ENCODE measurements around the gene TEKTIP1.

Gene TEKTIP1

GRCh38 chr19:3589439-3589838, 50.5 kb downstream of the TEKTIP1 start:
- Histone ChIP-seq H3F3A (ENCODE audit: insufficient read depth, low read length) (no peaks in the 10 kb centered on the region), H3K36me3 (ENCODE audit: insufficient read depth, low read length) (no peaks in the 10 kb centered on the region), H3K4me1 (ENCODE audit: insufficient read depth, low read length, severe bottlenecking) (no peaks in the 10 kb centered on the region), H3K4me3 (ENCODE audit: low read depth, low read length, poor library complexity, severe bottlenecking) (no peak overlapping the region), H3K27ac (ENCODE audit: low read depth, low read length, poor library complexity, severe bottlenecking) (no peak overlapping the region), H3K9me2 (ENCODE audit: low read depth, low read length) (no peaks in the 10 kb centered on the region), H3K9me3 (ENCODE audit: low read length) (no peaks in the 10 kb centered on the region), H3K27me3 (ENCODE audit: insufficient read depth, low read length) (no peaks in the 10 kb centered on the region; the same call in 1 of the 2 replicates), H3K4me2 (ENCODE audit: low read length) (no peak overlapping the region), H3K79me2 (ENCODE audit: insufficient read depth, low read length) (no peaks in the 10 kb centered on the region), H2AFZ (ENCODE audit: low read length) (no peak overlapping the region), H3K9ac (ENCODE audit: low read length) (no peak overlapping the region), H4K20me1 (ENCODE audit: insufficient read depth, low read length) (no peaks in the 10 kb centered on the region)
- no peak for TF ChIP-seq EZH2 (IDR thresholded peaks at IDR 0.05; ENCODE audit: borderline replicate concordance, low read length)
- no peak for TF ChIP-seq CTCF (IDR thresholded peaks at IDR 0.05; ENCODE audit: low read length)

- Histone ChIP-seq H3F3A (ENCODE audit: insufficient read depth, low read length) (no peaks in the 10 kb centered on the region), H3K4me3 (ENCODE audit: low read depth, low read length, poor library complexity, severe bottlenecking) (no peak overlapping the region), H3K27me3 (ENCODE audit: insufficient read depth, low read length) (no peaks in the 10 kb centered on the region; the same call in 1 of the 2 replicates), H3K4me1 (ENCODE audit: insufficient read depth, low read length, severe bottlenecking) (no peaks in the 10 kb centered on the region), H4K20me1 (ENCODE audit: insufficient read depth, low read length) (no peaks in the 10 kb centered on the region), H3K27ac (ENCODE audit: low read depth, low read length, poor library complexity, severe bottlenecking) (no peak overlapping the region), H2AFZ (ENCODE audit: low read length) (no peak overlapping the region), H3K4me2 (ENCODE audit: low read length) (no peak overlapping the region), H3K9me2 (ENCODE audit: low read depth, low read length) (no peaks in the 10 kb centered on the region), H3K36me3 (ENCODE audit: insufficient read depth, low read length) (no peaks in the 10 kb centered on the region), H3K9me3 (ENCODE audit: low read length) (no peaks in the 10 kb centered on the region), H3K79me2 (ENCODE audit: insufficient read depth, low read length) (no peaks in the 10 kb centered on the region), H3K9ac (ENCODE audit: low read length) (no peak overlapping the region)
- TF ChIP-seq CTCF (IDR thresholded peaks at IDR 0.05; ENCODE audit: low read length) (no peak), EZH2 (IDR thresholded peaks at IDR 0.05; ENCODE audit: borderline replicate concordance, low read length) (no peak)
Observed at GRCh38 chr19:3589949-3590348, 51.0 kb downstream of the TEKTIP1 start.

- no peak overlapping the region for H3K4me3 ChIP-seq (ENCODE audit: low read depth, low read length, poor library complexity, severe bottlenecking)
- H3K4me2 ChIP-seq (ENCODE audit: low read length) = no peak overlapping the region
- no peaks in the 10 kb centered on the region for H3K9me2 ChIP-seq (ENCODE audit: low read depth, low read length)
- H3K27ac ChIP-seq (ENCODE audit: low read depth, low read length, poor library complexity, severe bottlenecking) = no peak overlapping the region
- no peak for TF ChIP-seq CTCF (IDR thresholded peaks at IDR 0.05; ENCODE audit: low read length)
- no peak for TF ChIP-seq EZH2 (IDR thresholded peaks at IDR 0.05; ENCODE audit: borderline replicate concordance, low read length)
- H3K79me2 ChIP-seq (ENCODE audit: insufficient read depth, low read length) = no peaks in the 10 kb centered on the region
- no peaks in the 10 kb centered on the region for H3K9me3 ChIP-seq (ENCODE audit: low read length)
- no peaks in the 10 kb centered on the region for H4K20me1 ChIP-seq (ENCODE audit: insufficient read depth, low read length)
- H2AFZ ChIP-seq (ENCODE audit: low read length) = no peak overlapping the region
- no peaks in the 10 kb centered on the region for H3K4me1 ChIP-seq (ENCODE audit: insufficient read depth, low read length, severe bottlenecking)
- no peaks in the 10 kb centered on the region for H3F3A ChIP-seq (ENCODE audit: insufficient read depth, low read length)
- no peaks in the 10 kb centered on the region for H3K36me3 ChIP-seq (ENCODE audit: insufficient read depth, low read length)
- no peak overlapping the region for H3K9ac ChIP-seq (ENCODE audit: low read length)
- H3K27me3 ChIP-seq (ENCODE audit: insufficient read depth, low read length) = no peaks in the 10 kb centered on the region; the same call in 1 of the 2 replicates
Observed at GRCh38 chr19:3590991-3591659, 52.2 kb downstream of the TEKTIP1 start.
